Measurements from ENCODE around the gene ITGB7.
"Not testable (repeated sequence)": the region's sequence is repeated elsewhere in the genome, so short reads cannot be mapped to it uniquely, and the experiment has no call there.

DNA sequence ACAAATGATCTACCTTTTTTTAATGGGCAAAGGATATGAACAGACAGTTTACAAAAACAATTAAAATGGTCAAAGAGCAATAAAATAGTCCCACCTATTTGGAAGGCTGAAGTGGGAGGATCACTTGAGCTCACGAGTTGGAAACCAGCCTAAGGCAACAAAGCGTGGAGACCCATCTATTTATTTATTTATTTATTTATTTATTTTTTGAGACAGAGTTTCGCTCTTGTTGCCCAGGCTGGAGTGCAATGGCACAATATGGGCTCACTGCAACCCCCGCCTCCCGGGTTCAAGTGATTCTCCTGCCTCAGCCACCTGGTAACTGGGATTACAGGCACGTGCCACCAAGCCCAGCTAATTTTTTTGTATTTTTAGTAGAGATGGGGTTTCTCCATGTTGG is 29.6 kb downstream of the ITGB7 start:
- not testable (repeated sequence) for TF ChIP-seq CTCF, POLR2A (IDR thresholded peaks at IDR 0.05)
